Measurements from ENCODE around the gene TNFAIP8L2. TPM values are rescaled to one million over a fixed set of nuclear protein-coding genes. Genes with fewer than 3 reads are reported as not detected.

Gene TNFAIP8L2
- total RNA-seq, 6 experiments from 2014 or later: 1.1 to 4.2 (median 2.2) TPM

- H3K4me3 ChIP-seq: no peak overlapping the region
- 78% methylated on average over 36 of the region's 74 CpGs for WGBS (ENCODE audit: insufficient coverage, low coverage, low lambda C conversion rate, missing lambda C conversion rate)
- H3K36me3 ChIP-seq: no peaks in the 10 kb centered on the region
- H3K4me1 ChIP-seq: no peaks in the 10 kb centered on the region
- intact Hi-C loops (cut with DNase I): no loop called here
- no peak for ATAC-seq
- TF ChIP-seq CTCF (IDR thresholded peaks at IDR 0.05) (no peak), POLR2A (IDR thresholded peaks at IDR 0.05) (no peak)
- no peak for DNase-seq
- no peaks in the 10 kb centered on the region for H3K9me3 ChIP-seq
- H3K27ac ChIP-seq: no peak overlapping the region
- no peaks in the 10 kb centered on the region for H3K27me3 ChIP-seq
Observed at GRCh38 chr1:151132335-151133017, 24.0 kb upstream of the TNFAIP8L2 start.

GRCh38 chr1:151133018-151133806 lies 23.2 kb upstream of the TNFAIP8L2 start:
- TF ChIP-seq POLR2A (IDR thresholded peaks at IDR 0.05): no peak
- no peak overlapping the region for H3K4me3 ChIP-seq
- intact Hi-C loops (cut with DNase I): no loop called here
- H3K27ac ChIP-seq: no peak overlapping the region
- ATAC-seq (no peak), DNase-seq (no peak)
- 85% methylated on average over 5 of the region's 65 CpGs for WGBS (ENCODE audit: insufficient coverage, low coverage, low lambda C conversion rate, missing lambda C conversion rate)
- H3K36me3 ChIP-seq: no peaks in the 10 kb centered on the region
- no peaks in the 10 kb centered on the region for H3K4me1 ChIP-seq
- no peaks in the 10 kb centered on the region for H3K9me3 ChIP-seq
- H3K27me3 ChIP-seq: no peaks in the 10 kb centered on the region

GRCh38 chr1:151134396-151134795 lies 22.1 kb upstream of the TNFAIP8L2 start:
- Histone ChIP-seq H3K27ac (no peak overlapping the region), H3K27me3 (no peaks in the 10 kb centered on the region), H3K9me3 (no peaks in the 10 kb centered on the region), H3K4me3 (no peak overlapping the region), H3K36me3 (no peaks in the 10 kb centered on the region), H3K4me1 (no peaks in the 10 kb centered on the region)
- TF ChIP-seq POLR2A (IDR thresholded peaks at IDR 0.05): no peak
- TF ChIP-seq CTCF (IDR thresholded peaks at IDR 0.05): no peak
- 92% methylated on average over 2 of the region's 3 CpGs for WGBS (ENCODE audit: insufficient coverage, low coverage, low lambda C conversion rate, missing lambda C conversion rate)
- DNase-seq (no peak), ATAC-seq (peak; percentile 36 to 60 (median 53))
- intact Hi-C loops (cut with DNase I): no loop called here

- DNase-seq: no peak
- intact Hi-C loops (cut with DNase I): no loop called here
Observed at GRCh38 chr1:151134991-151135390, 21.5 kb upstream of the TNFAIP8L2 start.

More at GRCh38 chr1:151134991-151135390, 21.5 kb upstream of the TNFAIP8L2 start:
- Histone ChIP-seq H3K27ac (no peak overlapping the region), H3K36me3 (no peaks in the 10 kb centered on the region), H3K4me3 (no peak overlapping the region), H3K27me3 (no peaks in the 10 kb centered on the region), H3K9me3 (no peaks in the 10 kb centered on the region), H3K4me1 (no peaks in the 10 kb centered on the region)
- no peak for TF ChIP-seq CTCF (IDR thresholded peaks at IDR 0.05)
- no peak for TF ChIP-seq POLR2A (IDR thresholded peaks at IDR 0.05)
- WGBS (ENCODE audit: insufficient coverage, low coverage, low lambda C conversion rate, missing lambda C conversion rate): 100% methylated on average over 2 of the region's 7 CpGs
- ATAC-seq: no peak
